ENCODE results near the gene MAFF. TPM values are rescaled to one million over a fixed set of nuclear protein-coding genes. Genes with fewer than 3 reads are reported as not detected.

MAFF gene
- total RNA-seq, 1 donor from 2014 or later: 9.9 TPM

DNA sequence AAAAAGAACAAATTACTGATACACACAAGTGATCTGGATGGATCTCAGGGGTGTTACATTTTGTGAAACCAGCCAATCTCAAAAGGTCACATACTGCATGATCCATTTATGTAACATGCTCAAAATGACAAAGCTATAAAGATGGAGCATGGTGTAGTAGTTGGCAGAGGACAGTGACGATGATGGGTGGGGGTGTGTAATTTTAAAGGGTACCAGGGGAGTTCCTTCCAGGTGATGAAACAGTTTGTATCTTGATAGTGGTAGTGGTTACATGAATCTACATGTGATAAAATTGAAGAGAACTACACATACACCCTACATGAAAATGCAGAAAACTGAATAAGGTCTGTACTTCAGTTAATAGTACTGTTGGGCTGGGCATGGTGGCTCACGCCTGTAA, 53.9 kb downstream of the MAFF start:
- no peaks in the 10 kb centered on the region for H3K27me3 Mint-ChIP-seq (ENCODE audit: low read depth)
- H3K4me1 Mint-ChIP-seq (ENCODE audit: low read depth): peaks cover 43% of the 10 kb centered on the region
- no peaks in the 10 kb centered on the region for H3K9me3 Mint-ChIP-seq (ENCODE audit: low read depth)
- H3K4me3 Mint-ChIP-seq (ENCODE audit: unreplicated experiment): no peak overlapping the region
- H3K27ac Mint-ChIP-seq (ENCODE audit: unreplicated experiment): peak overlapping the region; percentile 50
- TF ChIP-seq, protein P1, sequence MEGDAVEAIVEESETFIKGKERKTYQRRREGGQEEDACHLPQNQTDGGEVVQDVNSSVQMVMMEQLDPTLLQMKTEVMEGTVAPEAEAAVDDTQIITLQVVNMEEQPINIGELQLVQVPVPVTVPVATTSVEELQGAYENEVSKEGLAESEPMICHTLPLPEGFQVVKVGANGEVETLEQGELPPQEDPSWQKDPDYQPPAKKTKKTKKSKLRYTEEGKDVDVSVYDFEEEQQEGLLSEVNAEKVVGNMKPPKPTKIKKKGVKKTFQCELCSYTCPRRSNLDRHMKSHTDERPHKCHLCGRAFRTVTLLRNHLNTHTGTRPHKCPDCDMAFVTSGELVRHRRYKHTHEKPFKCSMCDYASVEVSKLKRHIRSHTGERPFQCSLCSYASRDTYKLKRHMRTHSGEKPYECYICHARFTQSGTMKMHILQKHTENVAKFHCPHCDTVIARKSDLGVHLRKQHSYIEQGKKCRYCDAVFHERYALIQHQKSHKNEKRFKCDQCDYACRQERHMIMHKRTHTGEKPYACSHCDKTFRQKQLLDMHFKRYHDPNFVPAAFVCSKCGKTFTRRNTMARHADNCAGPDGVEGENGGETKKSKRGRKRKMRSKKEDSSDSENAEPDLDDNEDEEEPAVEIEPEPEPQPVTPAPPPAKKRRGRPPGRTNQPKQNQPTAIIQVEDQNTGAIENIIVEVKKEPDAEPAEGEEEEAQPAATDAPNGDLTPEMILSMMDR (IDR thresholded peaks at IDR 0.05): no peak
- H3K36me3 Mint-ChIP-seq (ENCODE audit: low read depth): peaks cover 2% of the 10 kb centered on the region
- no peak for DNase-seq (ENCODE audit: low spot score)

DNA sequence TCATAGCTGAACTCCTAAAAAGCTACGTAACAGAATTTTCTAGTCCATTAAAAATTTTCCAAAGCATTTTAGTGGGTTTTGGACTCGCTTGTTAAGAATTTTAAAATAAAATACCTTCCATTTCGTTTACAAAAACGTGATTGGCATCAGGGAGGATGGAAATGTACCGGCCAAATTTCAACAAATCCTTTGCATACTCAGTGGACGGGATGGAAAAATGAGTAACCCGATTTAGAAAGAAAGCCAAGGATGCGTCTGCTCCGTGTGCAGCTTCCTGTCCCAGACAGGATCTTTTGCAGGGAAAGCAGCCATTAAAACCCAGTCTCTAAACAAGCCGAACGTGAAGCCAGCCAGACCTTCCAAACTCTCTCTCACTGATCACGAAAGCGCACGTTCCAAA, 55.4 kb downstream of the MAFF start:
- no peaks in the 10 kb centered on the region for H3K9me3 Mint-ChIP-seq (ENCODE audit: low read depth)
- peaks cover 2% of the 10 kb centered on the region for H3K36me3 Mint-ChIP-seq (ENCODE audit: low read depth)
- H3K4me1 Mint-ChIP-seq (ENCODE audit: low read depth): peaks cover 55% of the 10 kb centered on the region
- no peaks in the 10 kb centered on the region for H3K27me3 Mint-ChIP-seq (ENCODE audit: low read depth)
- TF ChIP-seq, protein P1 (IDR thresholded peaks at IDR 0.05): no peak
- DNase-seq (ENCODE audit: low spot score): no peak
- peak overlapping the region; percentile 92 for H3K27ac Mint-ChIP-seq (ENCODE audit: unreplicated experiment)
- H3K4me3 Mint-ChIP-seq (ENCODE audit: unreplicated experiment): peak overlapping the region; percentile 48

GRCh38 chr22:38257650-38258250, 56.0 kb downstream of the MAFF start:
- peak overlapping the region; percentile 92 for H3K27ac Mint-ChIP-seq (ENCODE audit: unreplicated experiment)
- TF ChIP-seq, protein P1 (IDR thresholded peaks at IDR 0.05): no peak
- no peak for DNase-seq (ENCODE audit: low spot score)
- peak overlapping the region; percentile 48 for H3K4me3 Mint-ChIP-seq (ENCODE audit: unreplicated experiment)
- peaks cover 2% of the 10 kb centered on the region for H3K36me3 Mint-ChIP-seq (ENCODE audit: low read depth)
- H3K9me3 Mint-ChIP-seq (ENCODE audit: low read depth): no peaks in the 10 kb centered on the region
- H3K4me1 Mint-ChIP-seq (ENCODE audit: low read depth): peaks cover 58% of the 10 kb centered on the region
- H3K27me3 Mint-ChIP-seq (ENCODE audit: low read depth): no peaks in the 10 kb centered on the region

GRCh38 chr22:38258895-38259294, 57.1 kb downstream of the MAFF start:
- H3K27ac Mint-ChIP-seq (ENCODE audit: unreplicated experiment): peak overlapping the region; percentile 85
- no peaks in the 10 kb centered on the region for H3K27me3 Mint-ChIP-seq (ENCODE audit: low read depth)
- H3K4me1 Mint-ChIP-seq (ENCODE audit: low read depth): peaks cover 64% of the 10 kb centered on the region
- peaks cover 6% of the 10 kb centered on the region for H3K36me3 Mint-ChIP-seq (ENCODE audit: low read depth)
- H3K9me3 Mint-ChIP-seq (ENCODE audit: low read depth): no peaks in the 10 kb centered on the region
- TF ChIP-seq, protein P1 (IDR thresholded peaks at IDR 0.05): no peak
- no peak overlapping the region for H3K4me3 Mint-ChIP-seq (ENCODE audit: unreplicated experiment)
- DNase-seq (ENCODE audit: low spot score): no peak

- DNase-seq (ENCODE audit: low spot score): no peak
- H3K27ac Mint-ChIP-seq (ENCODE audit: unreplicated experiment): peak overlapping the region; percentile 85
Observed at GRCh38 chr22:38259370-38259769, 57.6 kb downstream of the MAFF start.

More at GRCh38 chr22:38259370-38259769, 57.6 kb downstream of the MAFF start:
- no peaks in the 10 kb centered on the region for H3K9me3 Mint-ChIP-seq (ENCODE audit: low read depth)
- peaks cover 64% of the 10 kb centered on the region for H3K4me1 Mint-ChIP-seq (ENCODE audit: low read depth)
- H3K27me3 Mint-ChIP-seq (ENCODE audit: low read depth): no peaks in the 10 kb centered on the region
- H3K36me3 Mint-ChIP-seq (ENCODE audit: low read depth): peaks cover 6% of the 10 kb centered on the region
- TF ChIP-seq, protein P1 (IDR thresholded peaks at IDR 0.05): no peak
- no peak overlapping the region for H3K4me3 Mint-ChIP-seq (ENCODE audit: unreplicated experiment)
